LNCAP (cell line): ENCODE measurements around the gene TXNDC15.

Source experiments
- TF ChIP-seq, protein P1 (sequence below): fragments of 450-650 bp; IDR thresholded peaks from 2 replicates; pipeline ENCODE4 v1.5.1; 2017; ENCODE audit warnings: mild to moderate bottlenecking

The TXNDC15 gene

DNA sequence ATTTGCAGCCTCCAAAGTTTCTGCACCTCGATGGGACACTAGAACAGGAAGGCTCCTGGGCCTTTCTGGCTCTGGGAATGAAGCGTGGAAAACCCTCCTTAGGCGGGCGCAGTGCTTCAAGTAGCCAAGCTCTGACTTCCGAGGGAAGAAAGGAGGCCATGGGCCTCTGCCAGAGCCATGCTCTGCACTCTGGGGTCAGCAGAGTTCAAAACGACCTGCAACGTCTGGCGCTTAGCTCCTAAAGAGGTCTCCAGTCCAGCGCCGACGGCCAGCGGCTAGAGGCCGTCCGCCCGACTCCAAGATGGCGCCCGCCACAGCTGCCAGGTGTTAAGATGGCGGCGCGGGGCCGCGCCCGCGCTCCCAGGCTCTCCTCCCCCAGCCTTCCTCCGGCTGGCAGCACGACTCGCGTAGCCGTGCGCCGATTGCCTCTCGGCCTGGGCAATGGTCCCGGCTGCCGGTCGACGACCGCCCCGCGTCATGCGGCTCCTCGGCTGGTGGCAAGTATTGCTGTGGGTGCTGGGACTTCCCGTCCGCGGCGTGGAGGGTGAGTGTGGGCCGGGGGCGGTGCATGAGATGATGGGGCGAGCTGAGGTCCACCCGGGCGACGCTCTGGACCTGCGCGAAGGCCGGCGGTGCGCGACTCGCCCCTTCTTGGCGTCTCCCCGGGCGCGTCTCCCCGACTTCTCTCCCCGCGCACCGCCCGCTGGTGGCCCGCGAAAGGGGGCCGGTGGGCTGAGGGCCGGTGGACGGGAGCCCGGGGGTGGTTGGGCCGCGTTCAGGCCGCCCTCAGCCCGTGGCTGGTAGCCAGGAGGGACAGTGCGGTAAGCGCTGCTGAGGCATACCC is at the start of gene TXNDC15:
Gene TXNDC15 (plus strand): TSS at position 385 of the 844 bp plus-strand sequence. CDS start 57 bp downstream, at position 442.
- TF ChIP-seq, protein P1, sequence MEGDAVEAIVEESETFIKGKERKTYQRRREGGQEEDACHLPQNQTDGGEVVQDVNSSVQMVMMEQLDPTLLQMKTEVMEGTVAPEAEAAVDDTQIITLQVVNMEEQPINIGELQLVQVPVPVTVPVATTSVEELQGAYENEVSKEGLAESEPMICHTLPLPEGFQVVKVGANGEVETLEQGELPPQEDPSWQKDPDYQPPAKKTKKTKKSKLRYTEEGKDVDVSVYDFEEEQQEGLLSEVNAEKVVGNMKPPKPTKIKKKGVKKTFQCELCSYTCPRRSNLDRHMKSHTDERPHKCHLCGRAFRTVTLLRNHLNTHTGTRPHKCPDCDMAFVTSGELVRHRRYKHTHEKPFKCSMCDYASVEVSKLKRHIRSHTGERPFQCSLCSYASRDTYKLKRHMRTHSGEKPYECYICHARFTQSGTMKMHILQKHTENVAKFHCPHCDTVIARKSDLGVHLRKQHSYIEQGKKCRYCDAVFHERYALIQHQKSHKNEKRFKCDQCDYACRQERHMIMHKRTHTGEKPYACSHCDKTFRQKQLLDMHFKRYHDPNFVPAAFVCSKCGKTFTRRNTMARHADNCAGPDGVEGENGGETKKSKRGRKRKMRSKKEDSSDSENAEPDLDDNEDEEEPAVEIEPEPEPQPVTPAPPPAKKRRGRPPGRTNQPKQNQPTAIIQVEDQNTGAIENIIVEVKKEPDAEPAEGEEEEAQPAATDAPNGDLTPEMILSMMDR: no peak

- TF ChIP-seq, protein P1: no peak
Measured at GRCh38 chr5:134824681-134825080, 49.5 kb upstream of the TXNDC15 start.

DNA sequence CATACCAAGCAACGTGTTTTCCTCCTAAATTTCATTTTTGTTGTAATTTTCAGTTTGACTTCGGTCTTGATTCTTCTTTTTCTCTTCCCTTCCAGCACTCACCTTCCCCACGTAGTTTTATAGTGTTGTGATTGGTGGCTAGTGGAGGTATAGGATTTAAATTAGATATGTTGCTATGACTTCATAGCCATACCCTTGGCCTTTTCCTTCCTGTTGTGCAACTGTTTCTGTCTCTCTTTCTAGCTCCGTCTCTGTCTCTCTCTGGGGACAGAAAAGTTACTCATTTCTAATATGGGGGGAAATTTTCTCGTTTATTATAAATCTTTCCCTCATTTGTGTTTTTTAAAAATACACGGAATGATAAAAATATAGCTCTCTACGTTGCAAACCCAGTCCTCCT is 49.0 kb upstream of the TXNDC15 start:
- TF ChIP-seq, protein P1: no peak

GRCh38 chr5:134833340-134834032 is 40.7 kb upstream of the TXNDC15 start:
- TF ChIP-seq, protein P1: no peak

GRCh38 chr5:134835623-134836022 is 38.5 kb upstream of the TXNDC15 start:
- TF ChIP-seq, protein P1: no peak

DNA sequence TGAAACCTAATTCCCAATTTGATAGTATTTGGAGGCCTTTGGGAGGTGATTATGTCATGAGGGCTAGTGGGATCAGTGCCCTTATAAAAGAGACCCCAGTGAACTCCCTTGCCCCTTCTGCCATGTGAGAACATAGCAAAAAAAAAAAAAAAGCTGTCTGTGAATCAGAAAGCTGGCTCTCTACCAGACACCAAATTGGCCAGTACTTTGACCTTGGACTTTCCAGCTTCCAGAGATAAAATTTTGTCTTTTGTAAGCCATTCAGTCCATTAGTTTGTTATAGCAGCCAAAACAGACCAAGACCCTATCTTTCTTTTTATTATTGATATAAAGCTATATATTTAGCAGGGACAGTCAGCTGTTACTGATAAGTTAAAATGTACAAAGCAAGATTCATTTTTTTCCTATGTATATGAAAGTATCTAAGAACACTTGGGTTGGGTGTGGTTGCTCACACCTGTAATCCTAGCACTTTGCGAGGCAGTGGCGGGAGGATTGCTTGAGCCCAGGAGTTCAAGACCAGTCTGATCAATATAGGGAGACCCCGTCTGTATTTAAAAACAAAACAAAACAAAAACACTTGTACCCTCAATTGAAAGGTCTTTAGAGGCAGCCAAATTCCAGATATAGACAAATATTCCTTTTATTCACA is 36.5 kb upstream of the TXNDC15 start:
- TF ChIP-seq, protein P1: no peak

DNA sequence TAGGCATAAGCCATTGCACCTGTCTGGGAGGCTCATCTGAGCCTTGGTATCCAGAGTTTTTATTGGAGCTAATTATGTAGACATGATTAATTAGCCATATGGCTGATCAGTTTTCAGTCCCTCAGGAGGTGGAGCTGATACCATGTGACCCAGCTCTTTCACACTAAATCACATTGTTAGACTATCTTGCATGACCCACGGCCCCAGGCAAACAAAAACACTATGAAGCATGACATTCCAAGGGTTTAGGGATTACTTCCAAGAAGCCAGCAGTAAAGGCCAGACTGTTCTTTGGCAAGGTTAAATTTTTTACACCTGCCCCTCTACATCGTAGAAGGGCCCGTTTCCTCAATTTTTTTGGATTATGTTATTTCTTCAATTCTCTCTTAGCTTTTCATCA is 33.4 kb upstream of the TXNDC15 start:
- TF ChIP-seq, protein P1: no peak
